Prostate gland (tissue), 2 donors: ENCODE data around the gene DYNLT2B.

ENCODE experiments used
- POLR2AphosphoS5 ChIP-seq: sonication (generic); formaldehyde crosslinking; IDR thresholded peaks from one replicate; pipeline ENCODE4 v1.6.1; 2017; ENCODE audit warnings: antibody characterized with exemption
- TF ChIP-seq, protein P1 (sequence below), 4 experiments: fragments of 200-600 bp in 2 of 4; fragments of 450-650 bp in 2 of 4; sonication (generic) in 2 of 4; IDR thresholded peaks; 1 replicate in 3 of 4; 2 replicates in 1 of 4; pipeline ENCODE4 v1.5.1; 2016 to 2019; ENCODE audit warnings: antibody characterized with exemption in 4 of 4, mild to moderate bottlenecking in 2 of 4, moderate library complexity in 2 of 4

DNA sequence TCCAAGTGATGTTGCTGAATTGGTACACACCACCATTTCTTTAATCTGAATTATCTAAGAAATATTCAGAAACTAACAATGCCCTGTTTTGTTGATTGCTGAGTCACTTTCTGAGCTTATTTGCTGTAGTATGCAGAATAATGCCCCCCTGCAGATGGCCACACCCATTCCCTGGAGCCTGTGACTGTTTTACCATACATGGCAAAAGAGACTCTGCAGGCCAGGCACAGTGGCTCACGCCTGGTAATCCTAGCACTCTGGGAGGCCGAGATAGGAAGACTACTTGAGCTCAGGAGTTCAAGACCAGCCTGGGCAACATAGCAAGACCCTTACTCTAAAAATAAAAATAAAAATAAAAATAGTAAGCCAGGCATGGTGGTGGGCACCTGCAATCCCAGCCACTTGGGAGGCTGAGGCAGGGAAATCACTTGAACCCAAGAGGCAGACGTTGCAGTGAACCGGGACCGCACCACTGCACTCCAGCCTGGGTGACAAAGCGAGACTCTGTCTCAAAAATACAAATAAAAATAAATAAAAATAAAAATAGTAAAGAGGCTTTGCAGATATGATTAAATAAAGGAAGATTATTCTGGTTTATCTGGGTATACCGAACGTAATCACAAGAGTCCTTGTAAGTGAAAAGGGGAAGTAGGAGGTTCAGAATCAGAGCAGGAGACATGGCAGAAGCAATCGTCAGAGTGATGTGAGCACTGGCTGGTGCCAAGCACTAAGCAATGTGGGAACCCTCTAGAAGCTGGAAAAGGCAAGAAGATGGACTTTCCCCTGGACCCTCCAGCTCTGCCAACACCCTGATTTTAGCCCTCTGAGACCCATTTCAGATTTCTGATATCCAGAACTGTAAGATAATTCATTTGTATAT lies 49.5 kb downstream of the DYNLT2B start:
- TF ChIP-seq POLR2AphosphoS5, result no peak
- TF ChIP-seq, protein P1, sequence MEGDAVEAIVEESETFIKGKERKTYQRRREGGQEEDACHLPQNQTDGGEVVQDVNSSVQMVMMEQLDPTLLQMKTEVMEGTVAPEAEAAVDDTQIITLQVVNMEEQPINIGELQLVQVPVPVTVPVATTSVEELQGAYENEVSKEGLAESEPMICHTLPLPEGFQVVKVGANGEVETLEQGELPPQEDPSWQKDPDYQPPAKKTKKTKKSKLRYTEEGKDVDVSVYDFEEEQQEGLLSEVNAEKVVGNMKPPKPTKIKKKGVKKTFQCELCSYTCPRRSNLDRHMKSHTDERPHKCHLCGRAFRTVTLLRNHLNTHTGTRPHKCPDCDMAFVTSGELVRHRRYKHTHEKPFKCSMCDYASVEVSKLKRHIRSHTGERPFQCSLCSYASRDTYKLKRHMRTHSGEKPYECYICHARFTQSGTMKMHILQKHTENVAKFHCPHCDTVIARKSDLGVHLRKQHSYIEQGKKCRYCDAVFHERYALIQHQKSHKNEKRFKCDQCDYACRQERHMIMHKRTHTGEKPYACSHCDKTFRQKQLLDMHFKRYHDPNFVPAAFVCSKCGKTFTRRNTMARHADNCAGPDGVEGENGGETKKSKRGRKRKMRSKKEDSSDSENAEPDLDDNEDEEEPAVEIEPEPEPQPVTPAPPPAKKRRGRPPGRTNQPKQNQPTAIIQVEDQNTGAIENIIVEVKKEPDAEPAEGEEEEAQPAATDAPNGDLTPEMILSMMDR (IDR thresholded peaks at IDR 0.05), result no peak
